ENCODE measurements around the gene HMGB4. TPM values are rescaled to one million over a fixed set of nuclear protein-coding genes. Genes with fewer than 3 reads are reported as not detected.

HMGB4 gene
- total RNA-seq, 6 donors from 2014 or later, result not detected

DNA sequence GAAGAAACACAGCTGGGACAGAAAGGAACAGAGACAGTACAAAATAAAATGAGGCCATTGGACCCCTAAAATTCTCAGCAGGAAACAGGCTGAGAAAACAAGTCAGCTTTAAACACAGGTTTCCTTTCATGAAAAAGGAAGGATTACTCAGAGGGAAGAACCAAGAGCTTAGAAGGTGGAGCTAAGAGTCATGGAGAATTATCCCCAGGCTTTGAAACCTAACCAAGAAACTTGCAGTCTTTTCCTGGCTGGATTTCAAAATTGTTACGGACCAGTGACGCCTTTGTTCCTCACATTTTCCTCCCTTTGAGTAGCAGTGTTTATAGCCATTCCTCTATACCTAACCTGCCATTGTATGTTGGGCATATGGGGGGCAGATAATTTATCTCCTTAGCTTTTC lies 8.8 kb downstream of the HMGB4 start:
- TF ChIP-seq, protein P1, sequence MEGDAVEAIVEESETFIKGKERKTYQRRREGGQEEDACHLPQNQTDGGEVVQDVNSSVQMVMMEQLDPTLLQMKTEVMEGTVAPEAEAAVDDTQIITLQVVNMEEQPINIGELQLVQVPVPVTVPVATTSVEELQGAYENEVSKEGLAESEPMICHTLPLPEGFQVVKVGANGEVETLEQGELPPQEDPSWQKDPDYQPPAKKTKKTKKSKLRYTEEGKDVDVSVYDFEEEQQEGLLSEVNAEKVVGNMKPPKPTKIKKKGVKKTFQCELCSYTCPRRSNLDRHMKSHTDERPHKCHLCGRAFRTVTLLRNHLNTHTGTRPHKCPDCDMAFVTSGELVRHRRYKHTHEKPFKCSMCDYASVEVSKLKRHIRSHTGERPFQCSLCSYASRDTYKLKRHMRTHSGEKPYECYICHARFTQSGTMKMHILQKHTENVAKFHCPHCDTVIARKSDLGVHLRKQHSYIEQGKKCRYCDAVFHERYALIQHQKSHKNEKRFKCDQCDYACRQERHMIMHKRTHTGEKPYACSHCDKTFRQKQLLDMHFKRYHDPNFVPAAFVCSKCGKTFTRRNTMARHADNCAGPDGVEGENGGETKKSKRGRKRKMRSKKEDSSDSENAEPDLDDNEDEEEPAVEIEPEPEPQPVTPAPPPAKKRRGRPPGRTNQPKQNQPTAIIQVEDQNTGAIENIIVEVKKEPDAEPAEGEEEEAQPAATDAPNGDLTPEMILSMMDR (IDR thresholded peaks at IDR 0.05), result no peak
- TF ChIP-seq POLR2A (IDR thresholded peaks at IDR 0.05), result no peak
- TF ChIP-seq POLR2AphosphoS5 (IDR thresholded peaks at IDR 0.05), result no peak
- TF ChIP-seq EP300 (IDR thresholded peaks at IDR 0.05), result no peak
- no peak overlapping the region for H3K4me3 ChIP-seq
- H3K36me3 ChIP-seq, result no peaks in the 10 kb centered on the region
- no peaks in the 10 kb centered on the region for H3K4me1 ChIP-seq
- no peaks in the 10 kb centered on the region for H3K9me3 ChIP-seq
- ATAC-seq (ENCODE audit: low FRiP score in 2 of 2), result peak in 1 of 2 donors; percentile 14
- no peak for DNase-seq
- no peak overlapping the region for H3K27ac ChIP-seq
- no peaks in the 10 kb centered on the region for H3K27me3 ChIP-seq
- WGBS, 2 donors, result 74 to 79% methylated on average over 2 of the region's 2 CpGs

DNA sequence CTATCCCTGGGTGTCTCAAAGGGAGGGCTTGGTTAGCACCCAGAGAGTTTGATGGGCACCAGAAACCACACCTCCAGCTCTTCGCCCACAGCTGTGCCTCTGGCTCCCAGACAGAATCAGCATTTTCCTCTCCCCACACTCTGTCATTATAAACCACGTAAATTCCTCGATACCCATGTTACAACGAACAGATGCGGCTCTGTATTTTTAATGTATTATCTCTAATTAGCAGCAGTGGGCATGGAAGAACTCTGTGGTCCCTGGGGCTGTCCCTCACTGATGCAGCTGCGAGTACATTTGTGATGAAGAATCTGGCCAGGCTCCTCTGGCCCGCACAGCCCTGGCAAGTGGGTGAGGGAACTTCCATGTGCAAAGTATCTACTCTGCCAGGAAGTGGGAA lies 10.8 kb downstream of the HMGB4 start:
- Histone ChIP-seq H3K27ac (no peak overlapping the region), H3K4me1 (no peaks in the 10 kb centered on the region), H3K27me3 (no peaks in the 10 kb centered on the region), H3K9me3 (no peaks in the 10 kb centered on the region), H3K4me3 (no peak overlapping the region), H3K36me3 (no peaks in the 10 kb centered on the region)
- TF ChIP-seq, protein P1 (IDR thresholded peaks at IDR 0.05), result no peak
- TF ChIP-seq EP300 (IDR thresholded peaks at IDR 0.05), result no peak
- no peak for TF ChIP-seq POLR2AphosphoS5 (IDR thresholded peaks at IDR 0.05)
- no peak for TF ChIP-seq POLR2A (IDR thresholded peaks at IDR 0.05)
- no peak for ATAC-seq (ENCODE audit: low FRiP score in 2 of 2)
- WGBS, 2 donors, result 85 to 88% methylated on average over 7 of the region's 7 CpGs
- no peak for DNase-seq

DNA sequence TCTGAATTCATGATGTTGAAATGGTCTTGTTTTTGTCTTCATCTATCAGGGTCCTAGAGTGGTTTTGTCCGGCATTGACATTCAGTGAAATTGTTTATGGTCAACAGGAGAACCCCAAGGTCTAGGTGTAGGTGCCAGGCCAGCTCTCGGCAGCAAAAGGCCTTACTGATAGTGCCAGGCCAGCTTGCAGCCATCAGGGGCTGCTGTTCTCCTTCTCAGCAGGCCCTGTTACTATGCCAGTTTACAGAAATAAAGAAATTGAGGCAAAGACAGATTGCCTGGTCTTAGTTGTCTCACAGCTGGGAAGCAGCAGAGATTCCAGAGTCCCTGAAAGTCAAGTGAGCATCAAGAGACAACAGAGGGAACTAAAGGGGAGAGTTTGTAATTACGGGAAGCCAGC lies 12.0 kb downstream of the HMGB4 start:
- no peak overlapping the region for H3K4me3 ChIP-seq
- no peaks in the 10 kb centered on the region for H3K4me1 ChIP-seq
- DNase-seq, result no peak
- 79 to 92% methylated on average over 3 of the region's 3 CpGs for WGBS, 2 donors
- no peaks in the 10 kb centered on the region for H3K36me3 ChIP-seq
- H3K27me3 ChIP-seq, result no peaks in the 10 kb centered on the region
- no peak for ATAC-seq (ENCODE audit: low FRiP score in 2 of 2)
- H3K27ac ChIP-seq, result no peak overlapping the region
- no peaks in the 10 kb centered on the region for H3K9me3 ChIP-seq
- TF ChIP-seq EP300 (IDR thresholded peaks at IDR 0.05) (no peak), POLR2AphosphoS5 (IDR thresholded peaks at IDR 0.05) (no peak), POLR2A (IDR thresholded peaks at IDR 0.05) (no peak)
- TF ChIP-seq, protein P1 (IDR thresholded peaks at IDR 0.05), result no peak

DNA sequence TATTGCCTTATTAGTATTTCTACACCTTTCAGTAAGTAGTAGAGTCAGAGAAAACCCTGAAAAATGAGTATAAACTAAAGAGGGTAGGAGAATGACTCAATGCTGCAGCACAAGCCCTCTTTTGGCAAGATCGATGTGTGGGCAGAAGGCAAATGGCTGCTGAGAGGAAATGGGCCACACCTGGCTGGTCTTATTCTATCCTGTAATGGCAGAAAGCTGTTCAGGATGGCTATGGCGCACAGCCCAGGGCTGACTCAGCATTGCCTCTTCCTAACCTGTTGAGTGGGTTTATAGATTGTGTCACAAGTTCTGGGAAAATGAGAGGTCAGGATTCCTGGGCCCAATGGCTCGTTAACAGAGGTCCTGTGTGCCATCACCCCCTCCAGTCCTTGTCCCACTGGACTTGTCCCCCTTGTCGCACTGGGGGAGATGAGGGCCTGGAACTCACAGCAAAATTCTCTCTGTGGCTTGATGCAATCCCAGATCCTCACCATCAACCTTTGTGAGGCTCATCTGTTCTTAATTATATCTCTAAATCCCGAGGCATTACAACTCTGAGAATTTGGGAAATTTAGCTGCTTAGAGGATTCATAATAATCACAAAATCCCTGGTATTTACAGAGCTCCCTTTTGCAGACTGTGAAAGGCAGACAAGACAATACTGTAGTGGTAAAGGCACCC lies 13.2 kb downstream of the HMGB4 start:
- Histone ChIP-seq H3K27me3 (no peaks in the 10 kb centered on the region), H3K9me3 (no peaks in the 10 kb centered on the region), H3K27ac (no peak overlapping the region), H3K4me1 (no peaks in the 10 kb centered on the region), H3K36me3 (no peaks in the 10 kb centered on the region), H3K4me3 (no peak overlapping the region)
- TF ChIP-seq EP300 (IDR thresholded peaks at IDR 0.05) (no peak), POLR2AphosphoS5 (IDR thresholded peaks at IDR 0.05) (no peak), POLR2A (IDR thresholded peaks at IDR 0.05) (no peak)
- TF ChIP-seq, protein P1 (IDR thresholded peaks at IDR 0.05), result no peak
- ATAC-seq (ENCODE audit: low FRiP score in 2 of 2), result peak in 1 of 2 donors; percentile 46
- no peak for DNase-seq
- 78 to 80% methylated on average over 5 of the region's 5 CpGs for WGBS, 2 donors

DNA sequence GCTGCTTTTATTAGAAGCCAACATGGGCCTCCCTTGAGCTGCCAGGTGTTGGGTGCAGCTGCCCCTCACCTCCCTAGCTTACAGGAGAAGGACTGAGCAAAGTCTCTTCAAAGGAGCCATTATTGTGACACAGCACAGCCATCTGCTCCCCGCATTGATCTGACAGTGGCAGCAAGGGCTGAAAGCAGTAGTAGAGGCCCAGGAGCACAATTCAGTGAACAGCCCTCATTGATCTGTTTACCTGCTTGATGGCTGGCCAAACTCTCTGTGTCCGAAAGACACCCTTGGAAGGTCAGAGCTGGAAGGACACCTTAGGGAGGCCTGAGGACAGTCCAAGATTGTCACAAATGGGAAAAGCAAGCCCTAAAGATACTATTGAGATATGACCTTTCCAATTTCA lies 14.5 kb downstream of the HMGB4 start:
- no peak overlapping the region for H3K27ac ChIP-seq
- H3K9me3 ChIP-seq, result no peaks in the 10 kb centered on the region
- H3K27me3 ChIP-seq, result no peaks in the 10 kb centered on the region
- WGBS, 2 donors, result 85 to 100% methylated on average over 2 of the region's 2 CpGs
- DNase-seq (no peak), ATAC-seq (ENCODE audit: low FRiP score in 2 of 2) (no peak)
- H3K36me3 ChIP-seq, result no peaks in the 10 kb centered on the region
- TF ChIP-seq POLR2AphosphoS5 (IDR thresholded peaks at IDR 0.05) (no peak), EP300 (IDR thresholded peaks at IDR 0.05) (no peak), POLR2A (IDR thresholded peaks at IDR 0.05) (no peak)
- TF ChIP-seq, protein P1 (IDR thresholded peaks at IDR 0.05), result no peak
- H3K4me3 ChIP-seq, result no peak overlapping the region
- no peaks in the 10 kb centered on the region for H3K4me1 ChIP-seq

All from upper lobe of left lung (tissue), 6 donors.